Ovary (tissue), 3 donors: ENCODE results near the gene SMAD1.

Source experiments
- EP300 ChIP-seq: sonication (generic); formaldehyde crosslinking; IDR thresholded peaks from one replicate; pipeline ENCODE4 v1.6.1; 2017; ENCODE audit warnings: antibody characterized with exemption
- POLR2A ChIP-seq: fragments of 450-650 bp; IDR thresholded peaks from one replicate; pipeline ENCODE4 v1.6.1; 2017; ENCODE audit warnings: antibody characterized with exemption, mild to moderate bottlenecking, moderate library complexity
- TF ChIP-seq, protein P1 (sequence below), 3 donors: fragments of 450-650 bp in 2 of 3; fragments of 200-600 bp in 1 of 3; IDR thresholded peaks; one replicate each; pipeline versions ENCODE4 v1.5.1 to v1.8.0; 2016 to 2022; ENCODE audit warnings: antibody characterized with exemption in 3 of 3, mild to moderate bottlenecking in 1 of 3
- donor health status: DM: no; HTN: no; CAD: no.

DNA sequence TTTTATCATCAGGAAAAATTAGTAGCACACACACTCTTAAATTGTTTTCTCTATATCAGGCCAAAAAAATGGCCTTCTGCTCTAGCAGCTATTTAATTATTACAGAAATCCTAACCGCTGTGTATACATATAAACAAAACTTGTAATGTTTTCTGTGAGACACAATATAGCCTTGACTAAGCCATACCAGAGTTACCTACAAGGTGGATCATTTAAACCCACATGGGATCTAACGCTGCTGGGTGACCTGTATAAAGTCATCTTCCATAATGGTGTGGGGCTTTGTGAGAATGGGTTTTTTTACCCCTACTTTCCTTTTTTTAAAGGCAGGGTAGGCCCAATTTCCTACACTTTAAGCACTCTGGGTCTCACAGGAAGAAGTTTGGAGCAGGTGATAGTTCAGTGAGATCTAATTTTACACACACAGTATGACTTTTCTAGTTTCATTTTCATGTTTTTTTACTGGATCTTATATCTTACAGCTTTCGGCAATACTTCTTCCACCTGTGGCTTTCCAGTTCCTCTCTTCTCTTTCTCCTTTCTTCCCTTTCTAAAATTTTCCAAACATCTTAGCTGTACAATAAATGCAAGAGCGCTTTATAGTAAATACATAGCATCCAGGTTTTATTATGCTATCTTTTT, 70.6 kb downstream of the SMAD1 start:
- TF ChIP-seq, protein P1, sequence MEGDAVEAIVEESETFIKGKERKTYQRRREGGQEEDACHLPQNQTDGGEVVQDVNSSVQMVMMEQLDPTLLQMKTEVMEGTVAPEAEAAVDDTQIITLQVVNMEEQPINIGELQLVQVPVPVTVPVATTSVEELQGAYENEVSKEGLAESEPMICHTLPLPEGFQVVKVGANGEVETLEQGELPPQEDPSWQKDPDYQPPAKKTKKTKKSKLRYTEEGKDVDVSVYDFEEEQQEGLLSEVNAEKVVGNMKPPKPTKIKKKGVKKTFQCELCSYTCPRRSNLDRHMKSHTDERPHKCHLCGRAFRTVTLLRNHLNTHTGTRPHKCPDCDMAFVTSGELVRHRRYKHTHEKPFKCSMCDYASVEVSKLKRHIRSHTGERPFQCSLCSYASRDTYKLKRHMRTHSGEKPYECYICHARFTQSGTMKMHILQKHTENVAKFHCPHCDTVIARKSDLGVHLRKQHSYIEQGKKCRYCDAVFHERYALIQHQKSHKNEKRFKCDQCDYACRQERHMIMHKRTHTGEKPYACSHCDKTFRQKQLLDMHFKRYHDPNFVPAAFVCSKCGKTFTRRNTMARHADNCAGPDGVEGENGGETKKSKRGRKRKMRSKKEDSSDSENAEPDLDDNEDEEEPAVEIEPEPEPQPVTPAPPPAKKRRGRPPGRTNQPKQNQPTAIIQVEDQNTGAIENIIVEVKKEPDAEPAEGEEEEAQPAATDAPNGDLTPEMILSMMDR (IDR thresholded peaks at IDR 0.05): no peak
- TF ChIP-seq POLR2A: no peak
- TF ChIP-seq EP300: no peak
